ENCODE data around the gene METAP1D.

GRCh38 chr2:172084395-172084644 is 84.6 kb downstream of the METAP1D start:
- TF ChIP-seq CTCF (IDR thresholded peaks at IDR 0.05; ENCODE audit: low read depth, low read length, missing input control) (no peak), FOXA1 (IDR thresholded peaks at IDR 0.05) (no peak), TAF1 (conservative IDR thresholded peaks at IDR 0.05) (no peak), NR2F2 (IDR thresholded peaks at IDR 0.05) (no peak), YY1 (IDR thresholded peaks at IDR 0.05) (no peak), ATF3 (IDR thresholded peaks at IDR 0.05) (no peak), SP1 (IDR thresholded peaks at IDR 0.05) (no peak)
- TF ChIP-seq, protein P1, sequence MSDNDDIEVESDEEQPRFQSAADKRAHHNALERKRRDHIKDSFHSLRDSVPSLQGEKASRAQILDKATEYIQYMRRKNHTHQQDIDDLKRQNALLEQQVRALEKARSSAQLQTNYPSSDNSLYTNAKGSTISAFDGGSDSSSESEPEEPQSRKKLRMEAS (IDR thresholded peaks at IDR 0.05) = no peak
- TF ChIP-seq, protein P2, sequence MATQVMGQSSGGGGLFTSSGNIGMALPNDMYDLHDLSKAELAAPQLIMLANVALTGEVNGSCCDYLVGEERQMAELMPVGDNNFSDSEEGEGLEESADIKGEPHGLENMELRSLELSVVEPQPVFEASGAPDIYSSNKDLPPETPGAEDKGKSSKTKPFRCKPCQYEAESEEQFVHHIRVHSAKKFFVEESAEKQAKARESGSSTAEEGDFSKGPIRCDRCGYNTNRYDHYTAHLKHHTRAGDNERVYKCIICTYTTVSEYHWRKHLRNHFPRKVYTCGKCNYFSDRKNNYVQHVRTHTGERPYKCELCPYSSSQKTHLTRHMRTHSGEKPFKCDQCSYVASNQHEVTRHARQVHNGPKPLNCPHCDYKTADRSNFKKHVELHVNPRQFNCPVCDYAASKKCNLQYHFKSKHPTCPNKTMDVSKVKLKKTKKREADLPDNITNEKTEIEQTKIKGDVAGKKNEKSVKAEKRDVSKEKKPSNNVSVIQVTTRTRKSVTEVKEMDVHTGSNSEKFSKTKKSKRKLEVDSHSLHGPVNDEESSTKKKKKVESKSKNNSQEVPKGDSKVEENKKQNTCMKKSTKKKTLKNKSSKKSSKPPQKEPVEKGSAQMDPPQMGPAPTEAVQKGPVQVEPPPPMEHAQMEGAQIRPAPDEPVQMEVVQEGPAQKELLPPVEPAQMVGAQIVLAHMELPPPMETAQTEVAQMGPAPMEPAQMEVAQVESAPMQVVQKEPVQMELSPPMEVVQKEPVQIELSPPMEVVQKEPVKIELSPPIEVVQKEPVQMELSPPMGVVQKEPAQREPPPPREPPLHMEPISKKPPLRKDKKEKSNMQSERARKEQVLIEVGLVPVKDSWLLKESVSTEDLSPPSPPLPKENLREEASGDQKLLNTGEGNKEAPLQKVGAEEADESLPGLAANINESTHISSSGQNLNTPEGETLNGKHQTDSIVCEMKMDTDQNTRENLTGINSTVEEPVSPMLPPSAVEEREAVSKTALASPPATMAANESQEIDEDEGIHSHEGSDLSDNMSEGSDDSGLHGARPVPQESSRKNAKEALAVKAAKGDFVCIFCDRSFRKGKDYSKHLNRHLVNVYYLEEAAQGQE (IDR thresholded peaks at IDR 0.05) = no peak

Measured in liver (tissue), 3 donors.